Psoas muscle (tissue), 8 donors: ENCODE measurements around the gene GNB3. TPM values are rescaled to one million over a fixed set of nuclear protein-coding genes. Genes with fewer than 3 reads are reported as not detected.
A peak's percentile ranks its signal among the peaks of the same experiment; 100 is the strongest.

Source experiments
- ATAC-seq, 4 donors: fragments of 200-7000 bp; cut with Tn5 transposase; one replicate each; pipeline ENCODE4 v1.9.1; 2020; ENCODE audit warnings: moderate library complexity in 3 of 4, mild to moderate bottlenecking in 2 of 4
- DNase-seq, 2 donors: peaks; one replicate each; pipeline ENCODE4 v3.0.0-alpha.2; 2020
- H3K27ac ChIP-seq: fragments of 200-600 bp; one replicate; pipeline ENCODE4 v1.8.0; 2022
- H3K27me3 ChIP-seq, 3 donors: fragments of 200-600 bp in 1 of 3; one replicate each; pipeline versions ENCODE4 v1.6.1 to v1.8.0; 2013 to 2022; ENCODE audit warnings: low read length in 2 of 3, mild to moderate bottlenecking in 2 of 3, moderate library complexity in 1 of 3; ENCODE audit not compliant: insufficient read depth in 3 of 3
- H3K36me3 ChIP-seq, 2 donors: fragments of 200-600 bp in 1 of 2; one replicate each; pipeline versions ENCODE4 v1.6.1 to v1.8.0; 2013 to 2022; ENCODE audit warnings: low read depth in 1 of 2, mild to moderate bottlenecking in 1 of 2, moderate library complexity in 1 of 2; ENCODE audit not compliant: insufficient read depth in 1 of 2
- H3K4me1 ChIP-seq: fragments of 200-600 bp; one replicate; pipeline ENCODE4 v1.8.0; 2022
- H3K4me3 ChIP-seq: fragments of 200-600 bp; one replicate; pipeline ENCODE4 v1.8.0; 2022; ENCODE audit warnings: mild to moderate bottlenecking
- H3K9me3 ChIP-seq: fragments of 200-600 bp; one replicate; pipeline ENCODE4 v1.8.0; 2022
- WGBS, 3 donors: extraction: QIAGEN DNeasy Blood & Tissue Kit; methylation state at CpG; one replicate each; pipeline versions ENCODE4 v1.1.6 to v1.1.7; 2013; 5-methylcytosine and 5-hydroxymethylcytosine counted together
- intact Hi-C, 2 donors: fragments of 100-400 bp; cut with DNase I; formaldehyde crosslinking; loops; one replicate each; pipeline versions ENCODE4 v1.11.0 to v1.14.2; 2022
- polyA plus RNA-seq, 3 donors: library from polyadenylated mRNA; stranded (reverse); fragments of 200-250 nt; gene quantifications; one replicate each; pipeline ENCODE4 v1.2.3, GENCODE V29; 2013
- total RNA-seq, 4 donors: library from RNA; stranded (reverse); fragmentation: NEBNext Ultra II Directional in 2 of 4; extraction: Animal tissue kit (Norgen Biotek cat#: 25700) in 2 of 4; gene quantifications; one replicate each; pipeline versions ENCODE4 v1.2.1 to v1.2.4, GENCODE V29; 2021 to 2023
- TF ChIP-seq, protein P1 (sequence below): fragments of 200-600 bp; IDR thresholded peaks from one replicate; pipeline ENCODE4 v1.8.0; 2022; ENCODE audit warnings: antibody characterized with exemption
- donor health status: healthy with polysubstance abuse.
- donor health status: DM: no; HTN: no; CAD: no; lungs with moderate emphysema.
- donor health status: Bipolar disorder and iron deficiency.
- donor health status: healthy.
- donor health status: DM: yes; HTN: yes; CAD: no.
- donor health status: DM: no; HTN: no; CAD: no.
- donor health status: DM: no; HTN: no; CAD: no.
- donor health status: DM: yes; HTN: yes; CAD: no.

Gene GNB3
- total and polyA plus RNA-seq, 7 donors, result 0.13 to 0.69 (median 0.30) TPM

DNA sequence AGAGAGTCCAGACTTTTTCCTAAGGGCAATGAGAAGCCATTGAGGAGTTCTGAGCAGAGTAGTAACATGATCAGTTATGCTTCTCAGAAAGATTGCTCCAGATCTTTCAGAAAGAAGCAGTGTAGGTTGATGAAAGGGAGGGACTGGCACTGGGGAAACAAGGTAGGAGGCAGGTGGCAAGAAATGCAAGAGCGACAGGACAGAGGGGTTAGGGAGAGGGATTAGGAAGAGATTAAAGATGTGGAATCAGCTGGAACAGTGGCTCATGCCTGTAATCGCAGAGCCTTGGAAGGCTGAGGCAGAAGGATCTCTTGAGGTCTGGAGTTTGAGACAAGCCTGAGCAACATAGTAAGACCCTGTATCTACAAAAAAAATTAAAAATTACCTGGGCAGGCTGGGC lies 7.0 kb downstream of the GNB3 start:
- intact Hi-C loops, result no loop called here

DNA sequence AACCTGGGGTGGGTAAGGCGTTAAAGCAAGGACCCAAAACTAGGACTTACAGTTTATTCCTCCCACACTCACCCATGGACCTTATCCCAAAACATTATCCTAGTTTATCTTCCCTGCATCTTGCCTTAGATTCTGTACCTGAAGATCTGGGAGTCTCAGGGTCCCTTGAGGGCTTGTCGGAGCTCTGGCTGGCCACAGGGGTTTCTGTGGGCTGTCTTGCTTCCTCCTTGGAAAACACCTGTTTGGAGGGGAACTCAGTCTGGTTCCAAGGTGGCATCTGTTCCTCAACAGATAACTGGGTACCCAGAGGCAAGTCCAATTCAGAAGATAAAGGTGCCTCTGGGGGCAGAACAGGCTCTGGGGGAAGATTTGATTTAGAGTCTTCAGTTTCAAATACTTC lies 8.7 kb downstream of the GNB3 start:
- intact Hi-C loops, result no loop called here
- Histone ChIP-seq H3K36me3 (no peaks in the 10 kb centered on the region), H3K27ac (no peak overlapping the region), H3K27me3 (no peaks in the 10 kb centered on the region), H3K9me3 (no peaks in the 10 kb centered on the region), H3K4me3 (no peak overlapping the region), H3K4me1 (peaks cover 14% of the 10 kb centered on the region)
- DNase-seq (peak in 1 of 2 donors; percentile 36), ATAC-seq (no peak)
- WGBS, 3 donors, result 80 to 89% (median 88%) methylated on average over 2 of the region's 2 CpGs
- TF ChIP-seq, protein P1, sequence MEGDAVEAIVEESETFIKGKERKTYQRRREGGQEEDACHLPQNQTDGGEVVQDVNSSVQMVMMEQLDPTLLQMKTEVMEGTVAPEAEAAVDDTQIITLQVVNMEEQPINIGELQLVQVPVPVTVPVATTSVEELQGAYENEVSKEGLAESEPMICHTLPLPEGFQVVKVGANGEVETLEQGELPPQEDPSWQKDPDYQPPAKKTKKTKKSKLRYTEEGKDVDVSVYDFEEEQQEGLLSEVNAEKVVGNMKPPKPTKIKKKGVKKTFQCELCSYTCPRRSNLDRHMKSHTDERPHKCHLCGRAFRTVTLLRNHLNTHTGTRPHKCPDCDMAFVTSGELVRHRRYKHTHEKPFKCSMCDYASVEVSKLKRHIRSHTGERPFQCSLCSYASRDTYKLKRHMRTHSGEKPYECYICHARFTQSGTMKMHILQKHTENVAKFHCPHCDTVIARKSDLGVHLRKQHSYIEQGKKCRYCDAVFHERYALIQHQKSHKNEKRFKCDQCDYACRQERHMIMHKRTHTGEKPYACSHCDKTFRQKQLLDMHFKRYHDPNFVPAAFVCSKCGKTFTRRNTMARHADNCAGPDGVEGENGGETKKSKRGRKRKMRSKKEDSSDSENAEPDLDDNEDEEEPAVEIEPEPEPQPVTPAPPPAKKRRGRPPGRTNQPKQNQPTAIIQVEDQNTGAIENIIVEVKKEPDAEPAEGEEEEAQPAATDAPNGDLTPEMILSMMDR, result no peak

More for the DNA sequence above, 7.0 kb downstream of the GNB3 start:
- H3K36me3 ChIP-seq, result no peaks in the 10 kb centered on the region
- TF ChIP-seq, protein P1, result no peak
- no peak overlapping the region for H3K27ac ChIP-seq
- no peaks in the 10 kb centered on the region for H3K4me1 ChIP-seq
- H3K27me3 ChIP-seq, result no peaks in the 10 kb centered on the region
- DNase-seq, result no peak
- H3K4me3 ChIP-seq, result no peak overlapping the region
- no peak for ATAC-seq
- H3K9me3 ChIP-seq, result no peaks in the 10 kb centered on the region
- WGBS, 3 donors, result 88 to 95% (median 93%) methylated on average over 2 of the region's 2 CpGs

DNA sequence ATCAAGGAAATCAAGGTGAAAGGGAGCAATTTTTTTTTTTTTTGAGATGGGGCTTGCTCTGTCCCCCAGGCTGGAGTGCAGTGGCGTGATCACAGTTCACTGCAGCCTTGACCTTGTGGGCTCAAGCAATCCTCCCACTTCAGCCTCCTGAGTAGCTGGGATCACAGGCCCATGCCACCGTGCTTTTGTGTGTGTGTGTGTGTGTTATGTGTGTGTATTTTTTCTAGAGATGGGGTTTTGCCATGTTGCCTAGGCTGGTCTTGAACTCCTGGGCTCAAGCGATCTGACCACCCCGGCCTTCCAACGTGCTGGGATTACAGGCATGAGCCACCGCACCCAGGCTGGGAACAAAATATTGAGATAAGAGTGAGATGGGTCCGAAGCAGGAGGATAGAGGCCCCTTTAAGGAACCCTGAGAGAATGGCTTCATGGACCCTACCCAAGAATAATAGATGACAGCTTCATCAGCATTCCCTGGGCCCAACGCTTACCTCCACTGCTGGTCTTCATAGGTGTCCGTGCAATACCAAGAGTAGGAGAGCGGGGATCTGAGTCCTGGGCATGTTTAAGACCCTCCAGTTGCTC lies 9.3 kb downstream of the GNB3 start:
- intact Hi-C loops, result no loop called here
- H3K4me3 ChIP-seq, result no peak overlapping the region
- peak in 1 of 2 donors; percentile 43 for DNase-seq
- WGBS, 3 donors, result 72 to 78% (median 75%) methylated on average over 10 of the region's 10 CpGs
- TF ChIP-seq, protein P1, result no peak
- H3K27ac ChIP-seq, result no peak overlapping the region
- ATAC-seq, result no peak
- no peaks in the 10 kb centered on the region for H3K27me3 ChIP-seq
- H3K4me1 ChIP-seq, result peaks cover 14% of the 10 kb centered on the region
- peaks cover 0 to 6% of the 10 kb centered on the region in 2 donors for H3K36me3 ChIP-seq
- no peaks in the 10 kb centered on the region for H3K9me3 ChIP-seq

DNA sequence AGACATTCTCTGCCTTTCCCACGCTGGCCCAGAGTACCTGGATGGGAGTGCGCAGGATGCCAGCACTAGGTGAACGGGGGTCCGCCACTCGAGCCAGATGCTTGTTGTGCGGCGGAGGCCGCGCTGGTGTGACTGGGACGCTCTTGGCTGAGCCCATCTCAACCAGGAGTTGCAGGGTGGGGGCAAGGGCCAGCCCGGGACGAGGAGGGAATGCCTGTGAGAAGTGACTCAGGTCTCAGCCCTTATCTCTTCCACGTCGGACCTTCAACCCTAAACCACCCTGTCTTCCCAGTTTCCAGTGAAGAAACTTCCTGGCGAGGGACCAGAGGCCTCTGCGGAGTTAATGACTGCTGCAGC lies 10.0 kb downstream of the GNB3 start:
- intact Hi-C loops, result no loop called here
- H3K4me3 ChIP-seq, result peak overlapping the region; percentile 85
- ATAC-seq (no peak), DNase-seq (peak in 1 of 2 donors; percentile 72)
- peak overlapping the region; percentile 98 for H3K27ac ChIP-seq
- 19 to 22% (median 19%) methylated on average over 16 of the region's 16 CpGs for WGBS, 3 donors
- H3K36me3 ChIP-seq, result peaks cover 0 to 13% of the 10 kb centered on the region in 2 donors
- no peaks in the 10 kb centered on the region for H3K9me3 ChIP-seq
- H3K27me3 ChIP-seq, result no peaks in the 10 kb centered on the region
- H3K4me1 ChIP-seq, result peaks cover 14% of the 10 kb centered on the region
- TF ChIP-seq, protein P1, result no peak
